ENCODE results near the gene ZNF407.

ZNF407 gene

GRCh38 chr18:74714120-74714519 lies 116.5 kb downstream of the ZNF407 start:
- Histone ChIP-seq H3K4me2 (ENCODE audit: low read length) (no peak overlapping the region), H3K36me3 (ENCODE audit: control insufficient read depth, insufficient read depth, low read length) (no peaks in the 10 kb centered on the region), H3K9me3 (ENCODE audit: control insufficient read depth, low read length) (no peaks in the 10 kb centered on the region), H3K79me2 (no peaks in the 10 kb centered on the region), H3K9ac (no peak overlapping the region), H3K27ac (no peak overlapping the region), H3K4me3 (ENCODE audit: low read depth, low read length) (no peak overlapping the region), H2AFZ (no peak overlapping the region), H3K4me1 (no peaks in the 10 kb centered on the region), H3K27me3 (ENCODE audit: control insufficient read depth, insufficient read depth, low read length) (no peaks in the 10 kb centered on the region)
- TF ChIP-seq CTCF (IDR thresholded peaks at IDR 0.05): no peak

- H2AFZ ChIP-seq: no peak overlapping the region
- no peak overlapping the region for H3K9ac ChIP-seq
- H3K27me3 ChIP-seq (ENCODE audit: control insufficient read depth, insufficient read depth, low read length): no peaks in the 10 kb centered on the region
- no peaks in the 10 kb centered on the region for H3K36me3 ChIP-seq (ENCODE audit: control insufficient read depth, insufficient read depth, low read length)
- no peak overlapping the region for H3K4me3 ChIP-seq (ENCODE audit: low read depth, low read length)
- H3K9me3 ChIP-seq (ENCODE audit: control insufficient read depth, low read length): no peaks in the 10 kb centered on the region
- H3K4me1 ChIP-seq: no peaks in the 10 kb centered on the region
- H3K4me2 ChIP-seq (ENCODE audit: low read length): no peak overlapping the region
- TF ChIP-seq CTCF (IDR thresholded peaks at IDR 0.05): no peak
- H3K27ac ChIP-seq: no peak overlapping the region
- no peaks in the 10 kb centered on the region for H3K79me2 ChIP-seq
Measured at GRCh38 chr18:74714791-74715190, 117.1 kb downstream of the ZNF407 start.

- H3K4me1 ChIP-seq: no peaks in the 10 kb centered on the region
- H3K79me2 ChIP-seq: no peaks in the 10 kb centered on the region
- no peak overlapping the region for H2AFZ ChIP-seq
- H3K4me3 ChIP-seq (ENCODE audit: low read depth, low read length): no peak overlapping the region
- no peak for TF ChIP-seq CTCF (IDR thresholded peaks at IDR 0.05)
- no peaks in the 10 kb centered on the region for H3K36me3 ChIP-seq (ENCODE audit: control insufficient read depth, insufficient read depth, low read length)
- H3K9ac ChIP-seq: no peak overlapping the region
- no peak overlapping the region for H3K27ac ChIP-seq
- H3K4me2 ChIP-seq (ENCODE audit: low read length): no peak overlapping the region
- H3K9me3 ChIP-seq (ENCODE audit: control insufficient read depth, low read length): no peaks in the 10 kb centered on the region
- H3K27me3 ChIP-seq (ENCODE audit: control insufficient read depth, insufficient read depth, low read length): no peaks in the 10 kb centered on the region
Measured at GRCh38 chr18:74715306-74715705, 117.6 kb downstream of the ZNF407 start.

- no peaks in the 10 kb centered on the region for H3K27me3 ChIP-seq (ENCODE audit: control insufficient read depth, insufficient read depth, low read length)
- TF ChIP-seq CTCF (IDR thresholded peaks at IDR 0.05): no peak
- no peaks in the 10 kb centered on the region for H3K79me2 ChIP-seq
- no peak overlapping the region for H3K9ac ChIP-seq
- H3K4me2 ChIP-seq (ENCODE audit: low read length): no peak overlapping the region
- H3K27ac ChIP-seq: no peak overlapping the region
- no peak overlapping the region for H3K4me3 ChIP-seq (ENCODE audit: low read depth, low read length)
- no peaks in the 10 kb centered on the region for H3K36me3 ChIP-seq (ENCODE audit: control insufficient read depth, insufficient read depth, low read length)
- H3K4me1 ChIP-seq: no peaks in the 10 kb centered on the region
- no peak overlapping the region for H2AFZ ChIP-seq
- H3K9me3 ChIP-seq (ENCODE audit: control insufficient read depth, low read length): no peaks in the 10 kb centered on the region
Measured at GRCh38 chr18:74715865-74716712, 118.4 kb downstream of the ZNF407 start.

GRCh38 chr18:74718312-74718711 lies 120.6 kb downstream of the ZNF407 start:
- Histone ChIP-seq H3K4me2 (ENCODE audit: low read length) (no peak overlapping the region), H3K27me3 (ENCODE audit: control insufficient read depth, insufficient read depth, low read length) (no peaks in the 10 kb centered on the region), H3K27ac (no peak overlapping the region), H3K36me3 (ENCODE audit: control insufficient read depth, insufficient read depth, low read length) (no peaks in the 10 kb centered on the region), H3K4me1 (peaks cover under 1% of the 10 kb centered on the region), H3K9me3 (ENCODE audit: control insufficient read depth, low read length) (no peaks in the 10 kb centered on the region), H3K9ac (no peak overlapping the region), H2AFZ (no peak overlapping the region), H3K79me2 (no peaks in the 10 kb centered on the region), H3K4me3 (ENCODE audit: low read depth, low read length) (no peak overlapping the region)
- no peak for TF ChIP-seq CTCF (IDR thresholded peaks at IDR 0.05)

All from parathyroid adenoma (tissue), 2 donors.